Caco-2 (cell line): ENCODE data around the gene RFNG. TPM values are rescaled to one million over a fixed set of nuclear protein-coding genes. Genes with fewer than 3 reads are reported as not detected.

Experiments used
- BruUV-seq: library from RNA; stranded (reverse); fragments of 400-500 nt; replicated peaks from 2 replicates; lab custom pipeline; 2021; lab: Mats Ljungman, UMichigan
- CTCF ChIA-PET: fragments of 300-600 bp; sonication (Branson Sonifier 250); formaldehyde crosslinking; loops from one replicate; lab custom pipeline; 2022; ENCODE audit warnings: antibody characterized with exemption; lab: Charles Lee
- POLR2A ChIA-PET: fragments of 300-600 bp; sonication (Branson Sonifier 250); formaldehyde crosslinking; loops from one replicate; lab custom pipeline; 2022; ENCODE audit warnings: antibody characterized with exemption; lab: Charles Lee
- DNase-seq, 2 experiments: peaks; one replicate each; pipeline versions ENCODE4 v3.0.0 to v3.0.0-alpha.2; 2020 to 2022
- H3K27me3 ChIP-seq: replicated peaks from 2 replicates; pipeline ENCODE4 v1.6.0; 2011; ENCODE audit warnings: low read length; ENCODE audit not compliant: control insufficient read depth, insufficient read depth
- H3K36me3 ChIP-seq: 2 replicates; pipeline ENCODE4 v1.5.1; 2011; ENCODE audit warnings: low read length; ENCODE audit not compliant: control insufficient read depth, insufficient read depth
- H3K4me1 ChIP-seq: fragments of 250-450 bp; sonication (Bioruptor Pico); 2 replicates; pipeline ENCODE4 v1.5.1; 2020; ENCODE audit warnings: mild to moderate bottlenecking
- H3K4me3 ChIP-seq: 2 replicates; pipeline ENCODE4 v1.5.1; 2011; ENCODE audit warnings: low read depth, mild to moderate bottlenecking, control low read depth, low read length
- H3K9me3 ChIP-seq: fragments of 250-450 bp; sonication (Bioruptor Pico); 2 replicates; pipeline ENCODE4 v1.5.1; 2020; ENCODE audit warnings: mild to moderate bottlenecking, moderate library complexity
- H3K27ac Mint-ChIP-seq: one replicate; pipeline ENCODE4 v1.8.0; 2022; ENCODE audit warnings: mixed read lengths; ENCODE audit not compliant: unreplicated experiment
- H3K27me3 Mint-ChIP-seq: one replicate; pipeline ENCODE4 v1.8.0; 2022; ENCODE audit warnings: mixed read lengths; ENCODE audit not compliant: insufficient read depth, unreplicated experiment
- H3K36me3 Mint-ChIP-seq: one replicate; pipeline ENCODE4 v1.8.0; 2022; ENCODE audit warnings: mild to moderate bottlenecking, mixed read lengths; ENCODE audit not compliant: insufficient read depth, unreplicated experiment
- H3K4me1 Mint-ChIP-seq: one replicate; pipeline ENCODE4 v1.8.0; 2022; ENCODE audit warnings: low read depth, mixed read lengths; ENCODE audit not compliant: unreplicated experiment
- H3K4me3 Mint-ChIP-seq: one replicate; pipeline ENCODE4 v1.8.0; 2022; ENCODE audit warnings: mild to moderate bottlenecking, moderate library complexity, mixed read lengths; ENCODE audit not compliant: unreplicated experiment
- H3K9me3 Mint-ChIP-seq: one replicate; pipeline ENCODE4 v1.8.0; 2022; ENCODE audit warnings: mixed read lengths; ENCODE audit not compliant: unreplicated experiment
- CTCF ChIP-seq, 2 experiments: fragments of 200-600 bp in 1 of 2; IDR thresholded peaks; 1 replicate in 1 of 2; 2 replicates in 1 of 2; pipeline versions ENCODE4 v1.5.1 to v1.8.0; 2011 to 2022; ENCODE audit warnings: antibody characterized with exemption in 1 of 2, control low read depth in 1 of 2, inconsistent platforms in 1 of 2, low read depth in 1 of 2, low read length in 1 of 2, mild to moderate bottlenecking in 1 of 2, moderate library complexity in 1 of 2; ENCODE audit not compliant: insufficient read depth in 1 of 2, severe bottlenecking in 1 of 2, unreplicated experiment in 1 of 2
- intact Hi-C: fragments of 100-400 bp; cut with micrococcal nuclease; formaldehyde crosslinking; loops from one replicate; pipeline ENCODE4 v1.10.0; 2022; ENCODE audit not compliant: unreplicated experiment
- total RNA-seq: library from RNA; stranded (reverse); gene quantifications from 2 replicates; pipeline ENCODE4 v1.2.3, GENCODE V29; 2022

RFNG gene
- total RNA-seq, 1 experiment from 2014 or later = 35.5 TPM

GRCh38 chr17:82047379-82047778 lies 4.2 kb downstream of the RFNG start:
- Mint-ChIP-seq H3K9me3 (no peaks in the 10 kb centered on the region), H3K36me3 (no peaks in the 10 kb centered on the region), H3K4me3 (no peak overlapping the region), H3K27me3 (no peaks in the 10 kb centered on the region), H3K27ac (no peak overlapping the region), H3K4me1 (no peaks in the 10 kb centered on the region)
- Histone ChIP-seq H3K27me3 (no peaks in the 10 kb centered on the region), H3K36me3 (no peaks in the 10 kb centered on the region; the same call in 1 of the 2 replicates), H3K4me3 (no peak overlapping the region), H3K9me3 (no peaks in the 10 kb centered on the region), H3K4me1 (peaks cover 8% of the 10 kb centered on the region; the same call in 1 of the 2 replicates)
- BruUV-seq = no TSS peak
- ChIA-PET CTCF (no interaction called here), POLR2A (no interaction called here)
- no peak for DNase-seq
- no peak for TF ChIP-seq CTCF (IDR thresholded peaks at IDR 0.05; ENCODE audit: insufficient read depth in 1 of 2, low read depth in 1 of 2, low read length in 1 of 2, severe bottlenecking in 1 of 2, unreplicated experiment in 1 of 2)
- intact Hi-C loops = no loop called here

- Histone ChIP-seq H3K36me3 (no peaks in the 10 kb centered on the region; the same call in 1 of the 2 replicates), H3K4me3 (no peak overlapping the region), H3K9me3 (no peaks in the 10 kb centered on the region), H3K4me1 (peaks cover 8% of the 10 kb centered on the region; the same call in 1 of the 2 replicates), H3K27me3 (no peaks in the 10 kb centered on the region)
- no peaks in the 10 kb centered on the region for H3K36me3 Mint-ChIP-seq
- no peak for TF ChIP-seq CTCF (IDR thresholded peaks at IDR 0.05; ENCODE audit: insufficient read depth in 1 of 2, low read depth in 1 of 2, low read length in 1 of 2, severe bottlenecking in 1 of 2, unreplicated experiment in 1 of 2)
- BruUV-seq = no TSS peak
- ChIA-PET POLR2A (no interaction called here), CTCF (no interaction called here)
- no peak overlapping the region for H3K4me3 Mint-ChIP-seq
- H3K27ac Mint-ChIP-seq = no peak overlapping the region
- DNase-seq = no peak
- no peaks in the 10 kb centered on the region for H3K27me3 Mint-ChIP-seq
- H3K9me3 Mint-ChIP-seq = peaks cover under 1% of the 10 kb centered on the region
- intact Hi-C loops = no loop called here
- H3K4me1 Mint-ChIP-seq = no peaks in the 10 kb centered on the region
Measured at GRCh38 chr17:82046903-82047302, 4.7 kb downstream of the RFNG start.

- Mint-ChIP-seq H3K4me1 (no peaks in the 10 kb centered on the region), H3K4me3 (no peak overlapping the region), H3K27me3 (no peaks in the 10 kb centered on the region), H3K36me3 (no peaks in the 10 kb centered on the region), H3K27ac (no peak overlapping the region), H3K9me3 (peaks cover 9% of the 10 kb centered on the region)
- no TSS peak for BruUV-seq
- H3K27me3 ChIP-seq = no peaks in the 10 kb centered on the region
- no peak overlapping the region for H3K4me3 ChIP-seq
- intact Hi-C loops = no loop called here
- peaks cover 8% of the 10 kb centered on the region; the same call in 1 of the 2 replicates for H3K4me1 ChIP-seq
- ChIA-PET CTCF (no interaction called here), POLR2A (no interaction called here)
- H3K36me3 ChIP-seq = no peaks in the 10 kb centered on the region; the same call in 1 of the 2 replicates
- TF ChIP-seq CTCF (IDR thresholded peaks at IDR 0.05; ENCODE audit: insufficient read depth in 1 of 2, low read depth in 1 of 2, low read length in 1 of 2, severe bottlenecking in 1 of 2, unreplicated experiment in 1 of 2) = no peak
- no peak for DNase-seq
- H3K9me3 ChIP-seq = no peaks in the 10 kb centered on the region
Measured at GRCh38 chr17:82045936-82046484, 5.6 kb downstream of the RFNG start.
